HL-60 (cell line): ENCODE measurements around the gene KCTD15.

Source experiments
- POLR2AphosphoS5 ChIP-seq: IDR thresholded peaks from 2 replicates; pipeline ENCODE4 v1.6.1; 2012; ENCODE audit warnings: low read depth
- TF ChIP-seq, protein P1 (sequence below): IDR thresholded peaks from one replicate; pipeline ENCODE4 v1.5.1; 2011; ENCODE audit warnings: low read length, control low read depth, inconsistent platforms; ENCODE audit not compliant: insufficient read depth
- TF ChIP-seq, protein P2 (sequence below): IDR thresholded peaks from 2 replicates; pipeline ENCODE4 v1.6.1; 2012; ENCODE audit warnings: low read depth; ENCODE audit not compliant: insufficient replicate concordance

DNA sequence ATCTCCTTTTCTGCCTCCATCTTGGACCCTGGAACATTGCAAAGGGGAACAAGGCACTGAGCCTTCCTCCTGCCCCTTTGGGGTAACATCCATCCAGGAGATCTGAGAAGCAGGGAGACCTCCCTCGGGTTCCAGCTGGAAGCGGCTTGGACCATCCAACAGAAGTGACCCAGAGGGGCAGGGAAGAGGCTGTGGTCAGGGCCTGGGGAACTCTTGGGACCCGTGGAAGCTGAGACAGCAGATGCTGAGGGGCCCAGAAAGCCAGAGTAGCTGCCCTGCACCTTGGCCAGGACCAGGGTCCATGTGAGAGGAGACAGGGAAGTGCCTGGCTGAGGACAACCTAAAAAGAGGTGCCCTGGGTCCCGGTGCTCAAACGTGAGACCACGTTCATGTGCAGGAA lies 21.9 kb upstream of the KCTD15 start:
- TF ChIP-seq, protein P1, sequence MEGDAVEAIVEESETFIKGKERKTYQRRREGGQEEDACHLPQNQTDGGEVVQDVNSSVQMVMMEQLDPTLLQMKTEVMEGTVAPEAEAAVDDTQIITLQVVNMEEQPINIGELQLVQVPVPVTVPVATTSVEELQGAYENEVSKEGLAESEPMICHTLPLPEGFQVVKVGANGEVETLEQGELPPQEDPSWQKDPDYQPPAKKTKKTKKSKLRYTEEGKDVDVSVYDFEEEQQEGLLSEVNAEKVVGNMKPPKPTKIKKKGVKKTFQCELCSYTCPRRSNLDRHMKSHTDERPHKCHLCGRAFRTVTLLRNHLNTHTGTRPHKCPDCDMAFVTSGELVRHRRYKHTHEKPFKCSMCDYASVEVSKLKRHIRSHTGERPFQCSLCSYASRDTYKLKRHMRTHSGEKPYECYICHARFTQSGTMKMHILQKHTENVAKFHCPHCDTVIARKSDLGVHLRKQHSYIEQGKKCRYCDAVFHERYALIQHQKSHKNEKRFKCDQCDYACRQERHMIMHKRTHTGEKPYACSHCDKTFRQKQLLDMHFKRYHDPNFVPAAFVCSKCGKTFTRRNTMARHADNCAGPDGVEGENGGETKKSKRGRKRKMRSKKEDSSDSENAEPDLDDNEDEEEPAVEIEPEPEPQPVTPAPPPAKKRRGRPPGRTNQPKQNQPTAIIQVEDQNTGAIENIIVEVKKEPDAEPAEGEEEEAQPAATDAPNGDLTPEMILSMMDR, result no peak
- TF ChIP-seq POLR2AphosphoS5, result no peak
- TF ChIP-seq, protein P2, sequence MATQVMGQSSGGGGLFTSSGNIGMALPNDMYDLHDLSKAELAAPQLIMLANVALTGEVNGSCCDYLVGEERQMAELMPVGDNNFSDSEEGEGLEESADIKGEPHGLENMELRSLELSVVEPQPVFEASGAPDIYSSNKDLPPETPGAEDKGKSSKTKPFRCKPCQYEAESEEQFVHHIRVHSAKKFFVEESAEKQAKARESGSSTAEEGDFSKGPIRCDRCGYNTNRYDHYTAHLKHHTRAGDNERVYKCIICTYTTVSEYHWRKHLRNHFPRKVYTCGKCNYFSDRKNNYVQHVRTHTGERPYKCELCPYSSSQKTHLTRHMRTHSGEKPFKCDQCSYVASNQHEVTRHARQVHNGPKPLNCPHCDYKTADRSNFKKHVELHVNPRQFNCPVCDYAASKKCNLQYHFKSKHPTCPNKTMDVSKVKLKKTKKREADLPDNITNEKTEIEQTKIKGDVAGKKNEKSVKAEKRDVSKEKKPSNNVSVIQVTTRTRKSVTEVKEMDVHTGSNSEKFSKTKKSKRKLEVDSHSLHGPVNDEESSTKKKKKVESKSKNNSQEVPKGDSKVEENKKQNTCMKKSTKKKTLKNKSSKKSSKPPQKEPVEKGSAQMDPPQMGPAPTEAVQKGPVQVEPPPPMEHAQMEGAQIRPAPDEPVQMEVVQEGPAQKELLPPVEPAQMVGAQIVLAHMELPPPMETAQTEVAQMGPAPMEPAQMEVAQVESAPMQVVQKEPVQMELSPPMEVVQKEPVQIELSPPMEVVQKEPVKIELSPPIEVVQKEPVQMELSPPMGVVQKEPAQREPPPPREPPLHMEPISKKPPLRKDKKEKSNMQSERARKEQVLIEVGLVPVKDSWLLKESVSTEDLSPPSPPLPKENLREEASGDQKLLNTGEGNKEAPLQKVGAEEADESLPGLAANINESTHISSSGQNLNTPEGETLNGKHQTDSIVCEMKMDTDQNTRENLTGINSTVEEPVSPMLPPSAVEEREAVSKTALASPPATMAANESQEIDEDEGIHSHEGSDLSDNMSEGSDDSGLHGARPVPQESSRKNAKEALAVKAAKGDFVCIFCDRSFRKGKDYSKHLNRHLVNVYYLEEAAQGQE, result no peak
